ENCODE measurements around the gene IFT122.
"Not testable (repeated sequence)": the region's sequence is repeated elsewhere in the genome, so short reads cannot be mapped to it uniquely, and the experiment has no call there.

Gene IFT122

GRCh38 chr3:129473067-129473768 is 33.2 kb downstream of the IFT122 start:
- Histone ChIP-seq H3K9me3 (ENCODE audit: severe bottlenecking) (no peaks in the 10 kb centered on the region), H3K4me3 (ENCODE audit: low read depth, low read length) (no peak overlapping the region), H3K36me3 (peaks cover 19% of the 10 kb centered on the region), H3K27me3 (ENCODE audit: insufficient read depth, low read depth, severe bottlenecking) (no peaks in the 10 kb centered on the region), H3K27ac (no peak overlapping the region)
- TF ChIP-seq, protein P1, sequence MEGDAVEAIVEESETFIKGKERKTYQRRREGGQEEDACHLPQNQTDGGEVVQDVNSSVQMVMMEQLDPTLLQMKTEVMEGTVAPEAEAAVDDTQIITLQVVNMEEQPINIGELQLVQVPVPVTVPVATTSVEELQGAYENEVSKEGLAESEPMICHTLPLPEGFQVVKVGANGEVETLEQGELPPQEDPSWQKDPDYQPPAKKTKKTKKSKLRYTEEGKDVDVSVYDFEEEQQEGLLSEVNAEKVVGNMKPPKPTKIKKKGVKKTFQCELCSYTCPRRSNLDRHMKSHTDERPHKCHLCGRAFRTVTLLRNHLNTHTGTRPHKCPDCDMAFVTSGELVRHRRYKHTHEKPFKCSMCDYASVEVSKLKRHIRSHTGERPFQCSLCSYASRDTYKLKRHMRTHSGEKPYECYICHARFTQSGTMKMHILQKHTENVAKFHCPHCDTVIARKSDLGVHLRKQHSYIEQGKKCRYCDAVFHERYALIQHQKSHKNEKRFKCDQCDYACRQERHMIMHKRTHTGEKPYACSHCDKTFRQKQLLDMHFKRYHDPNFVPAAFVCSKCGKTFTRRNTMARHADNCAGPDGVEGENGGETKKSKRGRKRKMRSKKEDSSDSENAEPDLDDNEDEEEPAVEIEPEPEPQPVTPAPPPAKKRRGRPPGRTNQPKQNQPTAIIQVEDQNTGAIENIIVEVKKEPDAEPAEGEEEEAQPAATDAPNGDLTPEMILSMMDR (IDR thresholded peaks at IDR 0.05; ENCODE audit: low read depth, low read length), result no peak
- no peak for DNase-seq

GRCh38 chr3:129473769-129474152 is 33.7 kb downstream of the IFT122 start:
- TF ChIP-seq, protein P1 (IDR thresholded peaks at IDR 0.05; ENCODE audit: low read depth, low read length), result no peak
- Histone ChIP-seq H3K36me3 (peaks cover 24% of the 10 kb centered on the region), H3K27me3 (ENCODE audit: insufficient read depth, low read depth, severe bottlenecking) (no peaks in the 10 kb centered on the region), H3K4me3 (ENCODE audit: low read depth, low read length) (no peak overlapping the region), H3K9me3 (ENCODE audit: severe bottlenecking) (no peaks in the 10 kb centered on the region), H3K27ac (no peak overlapping the region)
- DNase-seq, result no peak

GRCh38 chr3:129474984-129475804 is 35.2 kb downstream of the IFT122 start:
- TF ChIP-seq, protein P1 (IDR thresholded peaks at IDR 0.05; ENCODE audit: low read depth, low read length), result no peak
- no peak for DNase-seq

DNA sequence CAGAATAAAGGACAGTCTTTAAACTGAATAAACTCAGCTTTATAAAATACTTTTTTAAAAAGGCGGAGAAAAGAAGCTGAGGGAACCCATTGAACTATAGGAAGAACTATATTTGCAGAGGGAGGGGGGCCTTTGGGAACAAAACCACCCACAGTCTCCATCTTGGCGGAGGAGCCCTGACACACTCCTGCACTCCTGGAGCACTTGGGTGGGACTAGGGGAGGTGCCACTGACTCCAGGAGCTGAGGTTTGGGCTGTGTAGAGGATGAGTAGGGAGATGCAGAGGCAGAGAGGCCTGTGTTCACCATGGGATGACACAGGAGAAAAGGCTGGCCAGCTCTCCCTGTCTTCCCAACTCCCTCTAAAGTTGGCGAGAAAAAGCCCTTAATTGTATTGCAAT is 35.8 kb downstream of the IFT122 start:
- TF ChIP-seq, protein P1 (IDR thresholded peaks at IDR 0.05; ENCODE audit: low read depth, low read length), result no peak
- DNase-seq, result no peak
- Histone ChIP-seq H3K9me3 (ENCODE audit: severe bottlenecking) (no peaks in the 10 kb centered on the region), H3K4me3 (ENCODE audit: low read depth, low read length) (no peak overlapping the region), H3K36me3 (peaks cover 42% of the 10 kb centered on the region), H3K27me3 (ENCODE audit: insufficient read depth, low read depth, severe bottlenecking) (no peaks in the 10 kb centered on the region), H3K27ac (no peak overlapping the region)

More at GRCh38 chr3:129474984-129475804, 35.2 kb downstream of the IFT122 start:
- no peaks in the 10 kb centered on the region for H3K9me3 ChIP-seq (ENCODE audit: severe bottlenecking)
- H3K27ac ChIP-seq, result no peak overlapping the region
- no peaks in the 10 kb centered on the region for H3K27me3 ChIP-seq (ENCODE audit: insufficient read depth, low read depth, severe bottlenecking)
- no peak overlapping the region for H3K4me3 ChIP-seq (ENCODE audit: low read depth, low read length)
- H3K36me3 ChIP-seq, result peaks cover 36% of the 10 kb centered on the region

GRCh38 chr3:129476586-129476985 is 36.6 kb downstream of the IFT122 start:
- H3K36me3 ChIP-seq, result peaks cover 39% of the 10 kb centered on the region
- no peak for DNase-seq

GRCh38 chr3:129481225-129481765 is 41.3 kb downstream of the IFT122 start:
- H3K27me3 ChIP-seq (ENCODE audit: insufficient read depth, low read depth, severe bottlenecking); H3K27ac ChIP-seq; H3K4me3 ChIP-seq (ENCODE audit: low read depth, low read length); DNase-seq; H3K9me3 ChIP-seq (ENCODE audit: severe bottlenecking): not testable (repeated sequence)
- H3K36me3 ChIP-seq, result peaks cover 49% of the 10 kb centered on the region

More at GRCh38 chr3:129476586-129476985, 36.6 kb downstream of the IFT122 start:
- H3K9me3 ChIP-seq (ENCODE audit: severe bottlenecking), result no peaks in the 10 kb centered on the region
- H3K27me3 ChIP-seq (ENCODE audit: insufficient read depth, low read depth, severe bottlenecking), result no peaks in the 10 kb centered on the region
- TF ChIP-seq, protein P1 (IDR thresholded peaks at IDR 0.05; ENCODE audit: low read depth, low read length), result no peak
- H3K4me3 ChIP-seq (ENCODE audit: low read depth, low read length), result no peak overlapping the region
- H3K27ac ChIP-seq, result no peak overlapping the region

All from WERI-Rb-1 (cell line).